Mesendoderm (in vitro differentiated cells): ENCODE measurements around the gene DPM1.

Experiments used
- DNase-seq: peaks from one replicate; pipeline ENCODE4 v3.0.0; 2013
- H2AK5ac ChIP-seq: 2 replicates; pipeline ENCODE4 v1.6.1; 2013; ENCODE audit warnings: low read length, inconsistent platforms
- H2BK120ac ChIP-seq: 2 replicates; pipeline ENCODE4 v1.6.1; 2013; ENCODE audit warnings: low read depth, mild to moderate bottlenecking, low read length, moderate library complexity, mixed read lengths
- H2BK15ac ChIP-seq: replicated peaks from 2 replicates; pipeline ENCODE4 v1.6.1; 2013; ENCODE audit warnings: low read depth, mild to moderate bottlenecking, moderate library complexity
- H2BK5ac ChIP-seq: 2 replicates; pipeline ENCODE4 v1.6.1; 2013; ENCODE audit warnings: low read length, inconsistent platforms
- H3K18ac ChIP-seq: 2 replicates; pipeline ENCODE4 v1.6.1; 2013; ENCODE audit warnings: mild to moderate bottlenecking, low read length, mixed read lengths
- H3K23ac ChIP-seq: one replicate; pipeline ENCODE4 v1.6.1; 2013; ENCODE audit warnings: low read length
- H3K27ac ChIP-seq: 2 replicates; pipeline ENCODE4 v1.5.1; 2013; ENCODE audit warnings: low read depth, mild to moderate bottlenecking, inconsistent platforms, low read length, moderate library complexity
- H3K27me3 ChIP-seq: 2 replicates; pipeline ENCODE4 v1.6.1; 2013; ENCODE audit warnings: low read length, control low read depth, mild to moderate bottlenecking, inconsistent platforms; ENCODE audit not compliant: insufficient read depth, poor library complexity
- H3K36me3 ChIP-seq: 2 replicates; pipeline ENCODE4 v1.6.1; 2013; ENCODE audit warnings: low read length, inconsistent platforms; ENCODE audit not compliant: control insufficient read depth, insufficient read depth
- H3K4ac ChIP-seq: one replicate; pipeline ENCODE4 v1.6.1; 2013; ENCODE audit warnings: low read depth, mild to moderate bottlenecking, low read length, moderate library complexity
- H3K4me1 ChIP-seq: 2 replicates; pipeline ENCODE4 v1.6.1; 2013; ENCODE audit warnings: low read depth, low read length, inconsistent platforms; ENCODE audit not compliant: control insufficient read depth
- H3K4me2 ChIP-seq: 2 replicates; pipeline ENCODE4 v1.6.1; 2013; ENCODE audit warnings: low read length
- H3K4me3 ChIP-seq: 2 replicates; pipeline ENCODE4 v1.5.1; 2013; ENCODE audit warnings: mild to moderate bottlenecking, low read length
- H3K56ac ChIP-seq: one replicate; pipeline ENCODE4 v1.6.1; 2013; ENCODE audit warnings: low read length
- H3K79me1 ChIP-seq: 2 replicates; pipeline ENCODE4 v1.6.1; 2013; ENCODE audit warnings: low read length, inconsistent platforms
- H3K79me2 ChIP-seq: 2 replicates; pipeline ENCODE4 v1.6.1; 2013; ENCODE audit warnings: mild to moderate bottlenecking, low read length; ENCODE audit not compliant: control insufficient read depth, insufficient read depth
- H3K9ac ChIP-seq: 2 replicates; pipeline ENCODE4 v1.6.1; 2013; ENCODE audit warnings: low read length, inconsistent platforms
- H4K5ac ChIP-seq: one replicate; pipeline ENCODE4 v1.6.1; 2013; ENCODE audit warnings: low read length
- H4K8ac ChIP-seq: one replicate; pipeline ENCODE4 v1.6.1; 2013; ENCODE audit warnings: low read depth, mild to moderate bottlenecking, control low read depth, low read length, moderate library complexity
- WGBS: extraction: QIAGEN DNeasy Blood & Tissue Kit; methylation state at CpG from one replicate; pipeline ENCODE4 v1.1.7; 2013; ENCODE audit warnings: low lambda C conversion rate, missing lambda C conversion rate; ENCODE audit not compliant: insufficient coverage; ENCODE audit errors: extremely low coverage; 5-methylcytosine and 5-hydroxymethylcytosine counted together

Gene DPM1

GRCh38 chr20:50953821-50954220 is 4.5 kb downstream of the DPM1 start:
- no peak overlapping the region for H2AK5ac ChIP-seq
- H3K9ac ChIP-seq: no peak overlapping the region
- H3K27me3 ChIP-seq: no peaks in the 10 kb centered on the region
- H3K4me1 ChIP-seq: peaks cover 3% of the 10 kb centered on the region
- H3K4ac ChIP-seq: no peak overlapping the region
- no peak overlapping the region for H3K27ac ChIP-seq
- no peak for DNase-seq
- H3K79me1 ChIP-seq: peaks cover 9% of the 10 kb centered on the region
- peaks cover 32% of the 10 kb centered on the region for H3K79me2 ChIP-seq
- H2BK15ac ChIP-seq: no peak overlapping the region
- H3K23ac ChIP-seq: no peak overlapping the region
- no peak overlapping the region for H2BK120ac ChIP-seq
- no peak overlapping the region for H3K18ac ChIP-seq
- H3K4me2 ChIP-seq: no peak overlapping the region
- H3K36me3 ChIP-seq: no peaks in the 10 kb centered on the region
- no peak overlapping the region for H3K56ac ChIP-seq
- H4K5ac ChIP-seq: no peak overlapping the region
- H4K8ac ChIP-seq: no peak overlapping the region
- H2BK5ac ChIP-seq: no peak overlapping the region
- H3K4me3 ChIP-seq: no peak overlapping the region

- Histone ChIP-seq H2BK120ac (no peak overlapping the region), H3K9ac (no peak overlapping the region), H3K18ac (no peak overlapping the region), H3K4me3 (no peak overlapping the region), H4K5ac (no peak overlapping the region), H2BK15ac (no peak overlapping the region), H3K79me1 (peaks cover 9% of the 10 kb centered on the region), H3K27ac (no peak overlapping the region), H3K4me1 (peaks cover 3% of the 10 kb centered on the region), H3K23ac (no peak overlapping the region), H4K8ac (no peak overlapping the region), H3K4ac (no peak overlapping the region), H3K79me2 (peaks cover 31% of the 10 kb centered on the region), H3K27me3 (no peaks in the 10 kb centered on the region), H3K56ac (no peak overlapping the region), H2AK5ac (no peak overlapping the region), H3K4me2 (no peak overlapping the region), H2BK5ac (no peak overlapping the region), H3K36me3 (no peaks in the 10 kb centered on the region)
- no peak for DNase-seq
- no CpG with 5 or more reads among the region's 2 CpGs for WGBS
These were observed 5.1 kb downstream of the DPM1 start for GRCh38 chr20:50953196-50953595.

DNA sequence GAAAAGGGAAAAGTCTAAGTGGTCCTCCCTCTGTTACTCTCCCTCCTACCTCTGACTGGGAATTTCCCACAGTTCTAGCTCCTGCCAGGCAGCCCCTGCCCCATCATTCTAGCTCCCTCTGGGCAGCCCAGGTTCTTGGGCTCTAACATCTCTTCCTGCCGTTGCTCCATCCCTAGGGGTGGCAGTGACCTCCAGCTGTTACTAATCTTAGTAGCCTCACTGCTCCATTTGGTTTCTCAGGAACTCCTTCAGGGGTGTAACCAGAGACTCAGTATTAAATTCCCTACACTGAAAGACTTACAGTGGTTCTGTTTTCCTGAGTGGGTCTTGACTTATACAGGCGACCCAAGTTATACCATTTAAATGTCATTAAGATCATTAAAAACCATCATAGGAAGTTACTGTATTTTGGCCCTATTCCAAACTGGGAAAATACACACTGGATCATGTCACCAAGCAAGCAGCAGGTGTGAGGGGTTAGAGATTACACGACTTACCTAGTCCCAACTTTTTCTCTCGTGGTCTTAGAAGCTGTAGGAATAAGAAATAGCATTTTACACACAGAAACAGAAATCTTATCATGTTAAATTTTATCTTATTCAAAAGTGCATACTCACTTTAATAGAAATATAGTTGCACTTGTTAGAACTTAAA is 10.1 kb downstream of the DPM1 start:
- Histone ChIP-seq H3K79me2 (peaks cover 3% of the 10 kb centered on the region), H2BK120ac (no peak overlapping the region), H3K4ac (no peak overlapping the region), H2AK5ac (no peak overlapping the region), H4K5ac (no peak overlapping the region), H4K8ac (no peak overlapping the region), H3K4me1 (no peaks in the 10 kb centered on the region), H3K9ac (no peak overlapping the region), H3K56ac (no peak overlapping the region), H3K4me3 (no peak overlapping the region), H3K4me2 (no peak overlapping the region), H3K23ac (no peak overlapping the region), H2BK15ac (no peak overlapping the region), H3K36me3 (no peaks in the 10 kb centered on the region), H3K27ac (no peak overlapping the region), H3K27me3 (no peaks in the 10 kb centered on the region), H3K18ac (no peak overlapping the region), H2BK5ac (no peak overlapping the region), H3K79me1 (peaks cover 3% of the 10 kb centered on the region)
- WGBS: no CpG with 5 or more reads among the region's 4 CpGs
- DNase-seq: no peak

- Histone ChIP-seq H3K27me3 (no peaks in the 10 kb centered on the region), H3K9ac (no peak overlapping the region), H3K4me3 (no peak overlapping the region), H3K4ac (no peak overlapping the region), H3K36me3 (no peaks in the 10 kb centered on the region), H3K18ac (no peak overlapping the region), H4K5ac (no peak overlapping the region), H3K79me2 (no peaks in the 10 kb centered on the region), H4K8ac (no peak overlapping the region), H2AK5ac (no peak overlapping the region), H3K4me2 (no peak overlapping the region), H3K27ac (no peak overlapping the region), H2BK120ac (no peak overlapping the region), H3K4me1 (no peaks in the 10 kb centered on the region), H2BK15ac (no peak overlapping the region), H2BK5ac (no peak overlapping the region), H3K79me1 (no peaks in the 10 kb centered on the region), H3K23ac (no peak overlapping the region), H3K56ac (no peak overlapping the region)
- DNase-seq: no peak
- no CpG with 5 or more reads among the region's 7 CpGs for WGBS
These were observed 15.3 kb downstream of the DPM1 start for GRCh38 chr20:50943069-50943468.

DNA sequence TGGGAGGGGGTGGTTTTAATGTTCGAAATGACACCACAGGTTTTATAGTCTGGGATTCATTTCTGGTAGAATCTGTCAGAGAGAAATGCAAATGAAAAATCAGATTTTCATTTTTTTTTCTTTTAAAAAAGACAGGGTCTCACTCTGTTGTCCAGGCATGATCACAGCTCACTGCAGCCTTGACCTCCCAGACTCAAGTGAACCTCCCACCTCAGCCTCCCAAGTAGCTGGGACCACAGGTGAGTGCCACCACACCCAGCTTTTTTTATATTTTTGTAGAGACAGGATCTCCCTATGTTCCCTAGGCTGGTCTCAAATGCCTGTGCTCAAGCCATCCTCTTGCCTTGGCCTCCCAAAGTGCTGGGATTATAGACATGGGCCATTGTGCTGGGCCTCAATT is 24.7 kb downstream of the DPM1 start:
- no peak overlapping the region for H3K9ac ChIP-seq
- no peak overlapping the region for H3K4ac ChIP-seq
- H3K27ac ChIP-seq: no peak overlapping the region
- no peak overlapping the region for H2AK5ac ChIP-seq
- H3K56ac ChIP-seq: no peak overlapping the region
- no peak overlapping the region for H3K4me2 ChIP-seq
- H3K27me3 ChIP-seq: no peaks in the 10 kb centered on the region
- DNase-seq: no peak
- H2BK5ac ChIP-seq: no peak overlapping the region
- peaks cover 17% of the 10 kb centered on the region for H3K79me2 ChIP-seq
- no peak overlapping the region for H4K8ac ChIP-seq
- H3K18ac ChIP-seq: no peak overlapping the region
- no peak overlapping the region for H2BK120ac ChIP-seq
- H3K23ac ChIP-seq: no peak overlapping the region
- WGBS: no CpG with 5 or more reads among the region's 1 CpG
- no peak overlapping the region for H2BK15ac ChIP-seq
- no peak overlapping the region for H4K5ac ChIP-seq
- H3K36me3 ChIP-seq: peaks cover 3% of the 10 kb centered on the region
- no peak overlapping the region for H3K4me3 ChIP-seq
- peaks cover 5% of the 10 kb centered on the region for H3K4me1 ChIP-seq
- no peaks in the 10 kb centered on the region for H3K79me1 ChIP-seq

GRCh38 chr20:50932691-50933280 is 25.5 kb downstream of the DPM1 start:
- H3K27me3 ChIP-seq: no peaks in the 10 kb centered on the region
- H3K27ac ChIP-seq: no peak overlapping the region
- no peak overlapping the region for H3K56ac ChIP-seq
- no peak overlapping the region for H2BK120ac ChIP-seq
- no peak overlapping the region for H3K23ac ChIP-seq
- H3K4me1 ChIP-seq: peaks cover 8% of the 10 kb centered on the region
- no peak overlapping the region for H4K8ac ChIP-seq
- H2BK15ac ChIP-seq: no peak overlapping the region
- DNase-seq: no peak
- H2BK5ac ChIP-seq: no peak overlapping the region
- no peak overlapping the region for H2AK5ac ChIP-seq
- H3K36me3 ChIP-seq: peaks cover 3% of the 10 kb centered on the region
- no peak overlapping the region for H3K9ac ChIP-seq
- WGBS: no CpG with 5 or more reads among the region's 1 CpG
- no peak overlapping the region for H4K5ac ChIP-seq
- H3K18ac ChIP-seq: no peak overlapping the region
- H3K79me2 ChIP-seq: peaks cover 25% of the 10 kb centered on the region
- H3K4ac ChIP-seq: no peak overlapping the region
- H3K4me2 ChIP-seq: no peak overlapping the region
- H3K79me1 ChIP-seq: no peaks in the 10 kb centered on the region
- no peak overlapping the region for H3K4me3 ChIP-seq
